Measurements from ENCODE around the gene RUSC1. TPM values are rescaled to one million over a fixed set of nuclear protein-coding genes. Genes with fewer than 3 reads are reported as not detected.
"Not testable (repeated sequence)": the region's sequence is repeated elsewhere in the genome, so short reads cannot be mapped to it uniquely, and the experiment has no call there.

RUSC1 gene
- total RNA-seq, 1 donor: 6.6 TPM

GRCh38 chr1:155286544-155286943, 34.1 kb upstream of the RUSC1 start:
- no peak overlapping the region for H3K4me3 ChIP-seq (ENCODE audit: low read length)
- no peaks in the 10 kb centered on the region for H3K4me1 ChIP-seq (ENCODE audit: insufficient read depth, low read length)
- H3K9me3 ChIP-seq (ENCODE audit: low read depth, low read length): no peaks in the 10 kb centered on the region
- H3K27me3 ChIP-seq (ENCODE audit: insufficient read depth, low read length): no peaks in the 10 kb centered on the region

GRCh38 chr1:155287987-155288543, 32.6 kb upstream of the RUSC1 start:
- Histone ChIP-seq H3K9me3 (ENCODE audit: low read depth, low read length) (no peaks in the 10 kb centered on the region), H3K4me3 (ENCODE audit: low read length) (no peak overlapping the region), H3K4me1 (ENCODE audit: insufficient read depth, low read length) (no peaks in the 10 kb centered on the region), H3K27me3 (ENCODE audit: insufficient read depth, low read length) (no peaks in the 10 kb centered on the region)

- H3K9me3 ChIP-seq (ENCODE audit: low read depth, low read length); H3K4me3 ChIP-seq (ENCODE audit: low read length); H3K4me1 ChIP-seq (ENCODE audit: insufficient read depth, low read length): not testable (repeated sequence)
- peaks cover 20% of the 10 kb centered on the region for H3K27me3 ChIP-seq (ENCODE audit: insufficient read depth, low read length)
Measured at GRCh38 chr1:155291006-155291405, 29.7 kb upstream of the RUSC1 start.

- no peaks in the 10 kb centered on the region for H3K9me3 ChIP-seq (ENCODE audit: low read depth, low read length)
- H3K4me3 ChIP-seq (ENCODE audit: low read length): no peak overlapping the region
- peaks cover 4% of the 10 kb centered on the region for H3K4me1 ChIP-seq (ENCODE audit: insufficient read depth, low read length)
- peaks cover 23% of the 10 kb centered on the region for H3K27me3 ChIP-seq (ENCODE audit: insufficient read depth, low read length)
Measured at GRCh38 chr1:155293086-155293749, 27.5 kb upstream of the RUSC1 start.

GRCh38 chr1:155294520-155295182, 26.0 kb upstream of the RUSC1 start:
- H3K27me3 ChIP-seq (ENCODE audit: insufficient read depth, low read length): peaks cover 23% of the 10 kb centered on the region
- H3K4me3 ChIP-seq (ENCODE audit: low read length): no peak overlapping the region
- H3K9me3 ChIP-seq (ENCODE audit: low read depth, low read length): no peaks in the 10 kb centered on the region
- peaks cover 4% of the 10 kb centered on the region for H3K4me1 ChIP-seq (ENCODE audit: insufficient read depth, low read length)

GRCh38 chr1:155295183-155295941, 25.3 kb upstream of the RUSC1 start:
- Histone ChIP-seq H3K27me3 (ENCODE audit: insufficient read depth, low read length) (peaks cover 23% of the 10 kb centered on the region), H3K4me3 (ENCODE audit: low read length) (no peak overlapping the region), H3K9me3 (ENCODE audit: low read depth, low read length) (no peaks in the 10 kb centered on the region), H3K4me1 (ENCODE audit: insufficient read depth, low read length) (peaks cover 4% of the 10 kb centered on the region)

GRCh38 chr1:155295942-155296267, 24.8 kb upstream of the RUSC1 start:
- Histone ChIP-seq H3K9me3 (ENCODE audit: low read depth, low read length) (no peaks in the 10 kb centered on the region), H3K27me3 (ENCODE audit: insufficient read depth, low read length) (peaks cover 23% of the 10 kb centered on the region), H3K4me1 (ENCODE audit: insufficient read depth, low read length) (peaks cover 4% of the 10 kb centered on the region), H3K4me3 (ENCODE audit: low read length) (no peak overlapping the region)

- no peak overlapping the region for H3K4me3 ChIP-seq (ENCODE audit: low read length)
- peaks cover 23% of the 10 kb centered on the region for H3K27me3 ChIP-seq (ENCODE audit: insufficient read depth, low read length)
- H3K4me1 ChIP-seq (ENCODE audit: insufficient read depth, low read length): peaks cover 4% of the 10 kb centered on the region
- no peaks in the 10 kb centered on the region for H3K9me3 ChIP-seq (ENCODE audit: low read depth, low read length)
Measured at GRCh38 chr1:155296661-155297060, 24.0 kb upstream of the RUSC1 start.

GRCh38 chr1:155297384-155297783, 23.3 kb upstream of the RUSC1 start:
- Histone ChIP-seq H3K4me3 (ENCODE audit: low read length) (no peak overlapping the region), H3K4me1 (ENCODE audit: insufficient read depth, low read length) (peaks cover 4% of the 10 kb centered on the region), H3K9me3 (ENCODE audit: low read depth, low read length) (no peaks in the 10 kb centered on the region), H3K27me3 (ENCODE audit: insufficient read depth, low read length) (peaks cover 23% of the 10 kb centered on the region)

GRCh38 chr1:155300024-155300423, 20.7 kb upstream of the RUSC1 start:
- Histone ChIP-seq H3K4me1 (ENCODE audit: insufficient read depth, low read length) (peaks cover 3% of the 10 kb centered on the region), H3K9me3 (ENCODE audit: low read depth, low read length) (no peaks in the 10 kb centered on the region), H3K27me3 (ENCODE audit: insufficient read depth, low read length) (peaks cover 12% of the 10 kb centered on the region), H3K4me3 (ENCODE audit: low read length) (no peak overlapping the region)

GRCh38 chr1:155300553-155301329, 20.0 kb upstream of the RUSC1 start:
- Histone ChIP-seq H3K4me1 (ENCODE audit: insufficient read depth, low read length) (no peaks in the 10 kb centered on the region), H3K4me3 (ENCODE audit: low read length) (no peak overlapping the region), H3K9me3 (ENCODE audit: low read depth, low read length) (no peaks in the 10 kb centered on the region), H3K27me3 (ENCODE audit: insufficient read depth, low read length) (peaks cover 6% of the 10 kb centered on the region)

- Histone ChIP-seq H3K27me3 (ENCODE audit: insufficient read depth, low read length) (peaks cover 2% of the 10 kb centered on the region), H3K4me3 (ENCODE audit: low read length) (no peak within 1 kb of the TSS), H3K4me1 (ENCODE audit: insufficient read depth, low read length) (no peaks in the 10 kb centered on the region), H3K9me3 (ENCODE audit: low read depth, low read length) (no peaks in the 10 kb centered on the region)
Measured at GRCh38 chr1:155301342-155301841, 19.3 kb upstream of the RUSC1 start, which contains the start of gene PKLR. TSS of gene PKLR (minus strand) at chr1:155301438. CDS start at chr1:155301395, 43 bp downstream.

GRCh38 chr1:155304558-155305063, 16.1 kb upstream of the RUSC1 start:
- no peak overlapping the region for H3K4me3 ChIP-seq (ENCODE audit: low read length)
- H3K27me3 ChIP-seq (ENCODE audit: insufficient read depth, low read length): no peaks in the 10 kb centered on the region
- H3K4me1 ChIP-seq (ENCODE audit: insufficient read depth, low read length): peaks cover 15% of the 10 kb centered on the region
- no peaks in the 10 kb centered on the region for H3K9me3 ChIP-seq (ENCODE audit: low read depth, low read length)

- Histone ChIP-seq H3K9me3 (ENCODE audit: low read depth, low read length) (no peaks in the 10 kb centered on the region), H3K4me1 (ENCODE audit: insufficient read depth, low read length) (peaks cover 25% of the 10 kb centered on the region), H3K27me3 (ENCODE audit: insufficient read depth, low read length) (no peaks in the 10 kb centered on the region), H3K4me3 (ENCODE audit: low read length) (no peak overlapping the region)
Measured at GRCh38 chr1:155305881-155306391, 14.8 kb upstream of the RUSC1 start.

Measured in mononuclear cell (primary cell).